ENCODE data around the gene MED13L.

The MED13L gene

DNA sequence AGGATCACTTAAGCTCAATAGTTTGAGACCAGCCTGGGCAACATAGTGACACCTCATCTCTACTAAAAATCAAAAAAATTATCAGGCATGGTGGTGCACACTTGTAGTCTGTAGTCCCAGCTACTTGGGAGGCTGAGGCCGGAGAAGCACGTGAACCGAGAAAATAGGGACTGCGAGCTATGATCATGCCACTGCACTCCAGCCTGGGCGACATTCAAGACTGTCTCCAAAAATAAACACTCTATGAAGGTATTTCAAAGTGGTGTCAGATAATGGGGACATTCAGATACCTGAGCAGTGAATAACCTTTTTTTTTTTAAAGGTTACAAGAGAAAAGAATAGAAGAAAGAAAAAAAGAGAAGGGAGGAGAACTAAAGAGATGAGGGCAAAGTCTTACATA lies 98.1 kb downstream of the MED13L start:
- DNase-seq = no peak

DNA sequence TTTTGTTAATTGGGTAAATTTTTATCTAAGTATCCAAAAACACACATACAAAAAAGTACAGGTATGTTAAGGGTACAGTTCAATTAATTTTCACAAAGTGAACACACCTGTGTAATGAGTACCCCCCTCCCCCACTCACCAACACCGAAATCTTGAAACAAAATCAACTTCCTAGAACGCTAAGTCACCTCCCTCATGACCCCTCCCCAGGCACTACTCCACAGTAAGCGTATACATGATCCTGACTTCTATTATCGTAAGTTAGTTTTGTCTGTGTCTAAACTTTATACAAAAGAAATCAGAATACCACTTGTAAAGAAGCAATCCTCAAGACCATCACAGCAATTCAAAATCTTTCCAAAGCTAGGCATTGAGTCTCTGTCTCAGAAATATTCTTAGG lies 100.5 kb downstream of the MED13L start:
- DNase-seq = no peak

DNA sequence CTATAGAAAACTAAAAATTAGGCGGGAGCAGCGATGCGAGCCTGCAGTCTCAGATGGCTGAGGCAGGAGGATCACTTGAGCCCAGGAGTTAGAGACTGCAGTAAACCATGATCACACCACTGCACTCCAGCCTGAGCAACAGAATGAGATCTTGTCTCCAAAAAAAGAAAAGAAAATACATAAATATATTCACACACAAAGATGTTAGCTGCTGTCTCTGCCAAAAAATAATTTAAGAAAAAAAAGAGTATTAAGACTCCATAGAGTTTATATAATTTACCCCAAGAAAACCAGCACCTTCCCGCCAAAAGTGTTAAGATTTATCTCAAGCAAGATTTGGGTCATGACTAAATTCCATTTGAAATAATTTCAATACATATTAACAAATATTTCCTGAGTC lies 102.6 kb downstream of the MED13L start:
- DNase-seq = no peak

DNA sequence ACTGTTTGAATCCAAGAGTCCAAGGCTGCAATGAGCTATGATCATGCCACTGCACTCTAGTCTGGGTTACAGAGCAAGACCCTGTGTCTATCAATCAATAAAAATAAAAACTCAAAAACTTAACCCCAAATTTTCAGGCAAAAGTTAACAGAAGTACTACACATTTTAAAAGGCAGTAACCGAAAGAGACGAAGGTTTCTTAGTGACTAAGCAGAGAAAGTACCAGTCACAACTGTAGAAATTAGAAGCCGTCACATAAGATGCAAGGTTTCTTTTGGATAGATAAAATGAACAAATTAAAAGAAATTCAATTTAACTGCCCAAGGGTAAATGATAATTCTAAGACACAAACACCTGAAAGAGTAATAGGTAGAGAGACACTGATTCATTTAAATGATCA lies 103.5 kb downstream of the MED13L start:
- peak in 1 of 5 donors; percentile 40 for DNase-seq

DNA sequence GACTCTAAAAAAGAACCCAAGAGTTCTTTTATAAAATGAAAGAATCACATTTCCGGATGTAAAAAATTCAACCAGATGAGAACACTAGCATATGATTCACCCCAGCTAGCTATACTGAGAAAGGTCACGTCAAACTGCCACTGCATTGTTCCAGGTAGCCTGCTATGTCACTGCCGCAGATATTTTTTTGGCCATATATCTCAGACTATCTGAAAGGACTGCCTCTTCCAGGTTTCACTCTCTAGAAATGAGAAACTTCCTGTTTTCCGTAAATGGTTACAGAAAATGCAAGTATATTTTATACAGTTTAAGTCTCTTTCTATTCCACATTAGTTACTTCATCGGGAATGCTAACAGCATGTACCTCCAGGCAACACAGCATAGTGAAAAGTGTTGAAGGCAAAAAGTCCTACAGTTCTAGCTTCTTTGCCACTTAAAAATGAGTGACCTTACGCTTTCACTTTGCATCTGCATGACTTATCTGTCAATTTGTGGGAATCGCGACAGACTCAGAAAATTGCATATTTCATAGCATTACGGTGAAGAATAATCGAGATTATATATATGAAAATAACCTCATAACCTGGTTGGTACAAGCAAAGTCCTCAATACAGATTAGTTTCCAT lies 105.2 kb downstream of the MED13L start:
- DNase-seq = peak in 1 of 5 donors; percentile 82

DNA sequence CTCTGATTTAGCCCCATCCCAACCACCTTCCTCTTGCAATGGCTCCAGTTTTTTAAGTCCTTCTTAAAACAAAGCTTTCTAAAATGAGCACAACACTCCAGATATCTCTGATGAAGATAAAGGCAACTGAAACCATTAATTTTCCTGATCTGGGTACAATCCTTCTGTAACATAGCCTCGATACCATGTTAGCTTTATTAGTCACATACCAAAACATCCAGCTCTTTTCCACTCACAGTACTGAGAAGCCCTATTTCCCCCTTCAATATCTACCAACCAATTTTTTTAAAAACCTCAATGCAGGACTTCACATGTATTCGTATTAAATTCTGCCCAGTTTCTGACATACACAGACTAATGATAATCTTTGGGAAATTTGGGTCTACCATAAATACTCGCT lies 105.9 kb downstream of the MED13L start:
- no peak for DNase-seq

DNA sequence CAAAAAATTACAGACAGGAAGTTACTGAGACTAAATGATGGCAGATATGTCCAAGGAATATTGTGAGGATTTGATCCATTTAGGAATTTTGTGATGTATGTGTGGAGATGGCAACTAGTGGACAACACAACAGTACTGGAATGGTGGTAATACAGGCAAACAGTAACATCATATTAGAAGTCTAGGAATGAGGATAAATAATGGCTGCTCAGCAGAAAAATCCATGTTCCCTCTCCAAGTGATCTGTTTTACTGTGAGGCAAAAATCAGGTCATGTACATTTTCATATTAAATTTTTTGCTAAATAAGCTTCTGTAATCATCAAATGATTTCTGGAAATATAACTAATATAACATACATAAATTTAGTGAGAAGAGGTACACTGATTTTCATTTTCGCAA lies 108.4 kb downstream of the MED13L start:
- no peak for DNase-seq

DNA sequence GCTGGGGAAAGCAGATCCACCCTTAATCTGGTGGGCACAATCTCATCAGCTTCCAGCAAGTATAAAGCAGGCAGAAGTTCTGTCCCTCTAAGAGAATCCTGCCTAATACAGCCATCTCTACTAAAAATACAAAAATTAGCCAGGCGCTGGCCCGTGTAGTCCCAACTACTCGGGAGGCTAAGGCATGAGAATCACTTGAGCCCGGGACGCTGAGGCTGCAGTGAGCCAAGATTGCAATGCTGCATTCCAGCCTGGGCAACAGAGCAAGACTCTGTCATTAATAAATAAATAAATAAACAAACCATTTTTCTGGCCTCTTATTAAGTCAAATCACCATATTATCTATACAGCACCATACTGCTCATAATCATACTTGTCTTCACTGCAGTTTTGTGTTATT lies 111.2 kb downstream of the MED13L start:
- no peak for DNase-seq

DNA sequence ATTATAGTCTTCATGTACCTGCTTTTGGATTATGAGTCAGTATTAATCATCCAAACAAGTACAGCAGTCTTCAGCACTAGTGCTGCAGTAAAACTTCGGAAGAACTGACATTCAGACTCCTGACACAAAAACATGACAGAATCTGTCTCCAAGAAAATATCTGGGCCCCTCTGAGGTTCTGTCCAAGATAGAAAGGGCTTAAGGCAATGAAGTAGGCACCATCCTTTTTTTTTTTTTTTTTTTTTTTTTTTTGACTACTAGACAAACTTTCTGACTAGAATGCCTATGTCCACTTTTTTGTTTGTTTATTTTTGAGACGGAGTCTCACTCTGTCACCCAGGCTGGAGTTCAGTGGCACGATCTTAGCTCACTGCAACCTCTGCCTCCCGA lies 112.5 kb downstream of the MED13L start:
- DNase-seq = no peak

DNA sequence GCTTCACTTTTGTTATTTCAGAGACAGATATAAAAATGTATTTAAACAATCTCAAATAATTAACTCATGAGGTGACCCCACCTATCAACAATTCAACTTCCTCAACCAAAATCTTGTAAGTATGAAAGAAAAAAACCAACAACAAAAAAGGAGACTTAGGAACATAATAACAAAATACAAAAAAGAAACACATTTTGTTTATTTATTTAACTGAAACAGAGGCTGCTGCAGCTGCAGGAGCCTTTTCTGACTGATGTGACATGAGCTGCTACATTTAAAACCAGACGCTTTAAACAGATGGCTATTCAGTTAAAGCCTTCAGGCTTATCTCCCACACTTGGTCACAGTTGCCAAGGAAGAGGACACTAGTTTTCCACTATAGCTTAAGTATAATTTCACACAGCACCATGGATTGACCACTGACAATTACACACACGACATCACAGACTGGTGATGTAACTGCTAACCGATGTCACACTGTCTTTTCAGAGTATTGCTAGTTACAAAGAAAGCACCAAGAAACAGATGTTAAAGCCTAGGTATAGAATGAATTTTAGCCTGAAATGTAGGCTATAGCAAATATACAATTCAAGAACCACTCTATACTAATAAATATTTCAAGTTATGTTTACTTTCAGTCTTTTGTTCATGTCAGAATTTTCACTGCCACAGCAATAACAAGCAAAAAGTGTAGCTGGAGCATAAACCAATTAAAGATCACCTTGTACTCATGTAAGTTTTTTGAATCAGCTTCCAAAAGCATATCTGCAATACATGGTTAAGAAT lies 113.0 kb downstream of the MED13L start:
- DNase-seq = no peak

DNA sequence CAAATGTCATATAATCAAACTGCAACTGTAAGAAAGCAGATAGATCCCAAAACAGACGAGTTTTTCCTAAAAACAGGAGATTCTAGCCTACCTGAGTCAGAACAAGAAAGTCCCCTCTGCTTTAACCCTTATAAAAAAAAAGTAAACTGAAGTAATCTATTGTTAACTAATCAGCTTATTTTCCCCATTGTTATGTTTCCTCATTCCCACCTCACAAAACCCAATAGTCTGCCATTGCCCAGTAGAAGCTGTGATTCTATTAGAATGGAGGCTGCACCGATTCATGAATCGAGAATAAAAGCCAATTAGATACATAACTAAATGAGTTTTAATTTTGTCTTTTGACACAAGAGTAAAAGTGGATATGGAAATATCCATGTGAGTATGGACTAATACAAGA lies 115.4 kb downstream of the MED13L start:
- no peak for DNase-seq

DNA sequence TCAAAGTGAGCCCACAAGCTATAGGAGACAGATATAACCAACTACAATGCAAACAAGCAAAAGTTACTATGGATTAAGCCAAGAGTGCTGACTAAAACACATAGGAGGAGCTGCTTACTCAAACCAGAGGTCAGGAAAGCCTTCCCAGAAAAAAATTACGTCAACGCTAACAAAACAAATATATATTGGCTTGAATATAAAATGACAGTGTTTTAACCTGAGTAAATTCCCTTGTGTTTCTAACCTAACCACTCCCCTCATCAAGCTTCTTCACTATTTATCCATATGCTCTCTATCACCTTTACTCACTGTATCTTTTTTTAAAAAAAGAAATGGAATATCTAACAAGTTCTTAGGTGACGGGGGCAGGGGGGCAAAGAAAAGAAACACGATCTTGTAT lies 115.9 kb downstream of the MED13L start:
- no peak for DNase-seq

DNA sequence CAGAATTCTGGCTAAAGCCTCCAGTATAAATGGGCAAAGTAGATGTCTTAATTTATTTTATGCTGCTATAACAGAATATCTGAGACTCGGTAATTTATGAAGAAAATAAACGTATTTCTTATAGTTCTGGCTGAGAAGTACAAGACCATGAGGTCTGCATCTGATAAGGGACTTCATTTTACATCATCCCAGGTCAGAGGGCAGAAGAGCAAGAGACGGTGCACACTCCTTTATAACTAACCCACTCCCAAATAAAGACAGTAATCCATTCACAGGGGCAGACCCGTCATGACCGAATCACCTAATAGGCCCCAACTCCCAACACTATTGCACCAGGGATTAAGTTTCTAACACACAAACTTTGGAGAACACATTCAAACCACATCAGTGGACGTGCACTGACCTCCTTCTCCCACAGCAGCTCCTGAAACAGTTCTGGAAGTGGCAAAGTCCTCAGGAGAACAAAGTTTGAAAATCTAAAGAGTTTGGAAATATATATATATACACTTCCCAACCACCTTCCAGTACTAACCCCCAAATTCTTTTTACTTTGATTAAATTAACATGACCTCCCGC lies 116.5 kb downstream of the MED13L start:
- no peak for DNase-seq

DNA sequence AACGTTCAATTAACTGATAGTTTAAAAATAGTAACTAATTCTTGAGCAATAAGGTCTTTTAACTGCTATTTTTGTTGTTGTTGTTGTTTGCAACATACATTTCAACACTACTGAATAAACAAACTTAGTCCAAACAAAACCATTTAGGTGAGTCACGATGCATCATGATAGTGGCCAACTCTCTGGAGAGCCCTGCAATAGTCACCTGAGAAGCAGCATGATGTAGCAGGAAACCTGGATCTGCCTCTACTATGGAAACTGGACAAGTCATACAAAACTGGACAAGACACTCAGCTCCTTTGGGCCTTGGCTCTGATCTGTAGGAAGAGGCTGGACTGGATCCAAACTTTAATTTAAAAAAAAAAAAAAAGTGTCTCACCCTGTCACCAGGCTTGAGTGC lies 117.3 kb downstream of the MED13L start:
- DNase-seq = no peak

DNA sequence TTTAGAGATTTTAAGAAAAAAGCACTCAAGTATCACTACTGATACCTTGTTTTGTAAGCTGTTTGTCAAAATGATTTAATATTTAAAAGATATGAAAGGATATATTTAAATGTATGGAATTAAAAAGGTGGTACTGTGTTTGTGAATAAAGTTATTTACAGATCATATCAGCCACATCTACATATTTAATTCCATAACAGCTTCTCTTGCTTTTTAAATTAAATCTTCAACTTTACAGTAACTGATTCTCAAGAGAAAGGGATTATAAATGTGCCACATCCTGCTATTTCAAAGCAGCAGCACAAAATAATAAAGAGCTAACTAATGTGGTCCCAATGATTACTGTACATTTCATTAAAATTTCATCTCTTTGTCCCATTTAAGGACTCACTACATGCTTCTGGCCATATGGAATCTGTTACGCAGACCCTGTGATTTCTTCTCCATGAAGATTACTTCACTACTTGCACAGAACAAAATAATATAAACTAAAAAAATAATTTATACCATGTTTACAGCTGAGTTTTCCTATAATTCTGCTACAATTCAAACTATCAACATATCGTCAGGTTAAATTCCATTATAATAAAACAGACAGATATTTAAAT lies 117.8 kb downstream of the MED13L start:
- DNase-seq = no peak

DNA sequence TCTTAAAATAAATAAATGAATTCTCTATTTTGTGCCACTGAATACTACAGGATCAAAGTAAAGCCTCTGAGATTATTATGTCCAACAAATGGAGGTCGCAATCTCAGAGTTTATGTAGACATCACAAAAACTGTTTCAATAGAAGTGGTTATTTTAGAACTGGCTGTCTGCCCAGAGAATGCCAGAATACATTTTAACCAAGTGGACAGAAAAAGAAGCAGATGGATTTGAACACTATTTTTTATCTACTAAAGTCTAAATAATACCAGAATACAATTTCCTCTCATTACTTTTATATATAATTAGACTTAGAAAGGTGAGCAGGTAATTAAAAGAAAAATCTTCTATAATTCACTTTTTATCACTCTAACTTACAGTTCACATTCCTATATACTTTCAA lies 118.3 kb downstream of the MED13L start:
- DNase-seq = no peak

DNA sequence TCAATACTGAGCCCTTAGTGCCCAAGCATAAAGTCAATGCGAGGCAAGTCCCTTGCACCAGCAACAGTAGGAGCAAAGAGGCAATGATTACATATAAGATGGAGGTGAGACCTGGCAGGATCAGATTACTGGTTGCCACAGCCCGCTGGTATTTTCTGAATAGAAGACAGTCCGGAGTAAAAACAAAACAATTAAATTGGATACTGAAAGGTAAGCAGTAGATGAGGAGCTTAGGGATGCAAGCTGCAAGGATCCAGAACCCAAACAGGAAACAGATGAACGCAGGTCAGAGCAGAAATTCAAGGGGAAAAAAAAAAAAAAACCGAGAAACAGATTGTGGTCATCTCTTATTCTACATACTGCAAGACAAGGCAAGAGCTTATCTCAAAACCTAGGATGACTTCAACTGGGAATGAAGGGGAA lies 119.6 kb downstream of the MED13L start:
- no peak for DNase-seq

DNA sequence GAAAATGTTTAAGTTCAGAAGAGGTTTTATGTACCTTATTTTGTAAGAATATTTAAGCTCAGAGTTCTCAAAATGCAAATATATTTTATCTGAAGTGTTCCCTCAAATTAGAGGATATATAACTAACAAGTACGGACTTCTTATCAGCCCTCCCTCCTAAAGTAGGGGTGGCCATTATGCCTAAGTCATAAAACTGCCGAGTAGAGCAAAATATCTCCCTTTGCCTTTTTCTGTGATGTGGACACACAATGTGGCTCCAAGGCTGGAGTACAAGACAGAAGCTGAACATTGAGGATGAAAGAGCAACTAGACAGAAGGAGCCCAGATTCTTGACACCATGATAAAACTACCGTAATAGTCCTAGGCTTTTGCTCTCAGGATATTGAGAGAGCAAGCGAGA lies 120.9 kb downstream of the MED13L start:
- no peak for DNase-seq

DNA sequence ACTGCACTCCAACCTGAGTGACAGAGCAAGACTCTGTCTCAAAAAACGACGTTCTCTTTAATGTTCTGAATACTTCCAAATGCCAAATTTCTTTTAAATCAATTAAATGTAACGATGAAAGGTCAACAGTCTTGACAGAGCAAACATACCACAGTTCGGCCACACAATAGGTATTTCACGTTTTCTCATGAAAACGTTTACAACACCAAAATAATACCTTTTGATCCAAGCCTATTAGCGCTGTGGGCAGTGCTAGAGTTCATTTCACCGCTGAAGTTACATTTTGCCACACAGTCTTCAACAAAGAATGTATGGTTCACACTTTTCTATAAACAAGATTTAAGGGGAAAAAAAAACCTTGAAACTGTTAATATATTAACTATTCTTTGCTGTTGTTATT lies 122.1 kb downstream of the MED13L start:
- DNase-seq = no peak

DNA sequence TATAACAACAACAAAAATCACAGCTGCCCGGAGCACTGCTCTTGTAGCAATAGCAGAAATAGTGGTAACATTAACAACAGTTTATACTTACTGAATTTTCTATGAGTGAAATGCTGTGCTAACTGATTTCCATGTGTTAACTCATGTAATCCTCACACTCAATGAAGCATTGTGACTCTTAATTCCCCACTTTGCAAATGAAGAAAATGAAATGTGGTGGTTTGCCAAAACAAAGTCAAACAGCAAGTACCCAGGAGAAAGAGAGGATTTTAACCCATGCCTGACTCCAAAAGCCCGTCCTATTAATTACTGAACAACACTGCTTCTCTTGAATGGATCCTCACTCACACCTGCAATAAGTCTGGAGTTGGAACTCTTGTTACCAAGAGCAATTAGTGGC lies 123.5 kb downstream of the MED13L start:
- no peak for DNase-seq

DNA sequence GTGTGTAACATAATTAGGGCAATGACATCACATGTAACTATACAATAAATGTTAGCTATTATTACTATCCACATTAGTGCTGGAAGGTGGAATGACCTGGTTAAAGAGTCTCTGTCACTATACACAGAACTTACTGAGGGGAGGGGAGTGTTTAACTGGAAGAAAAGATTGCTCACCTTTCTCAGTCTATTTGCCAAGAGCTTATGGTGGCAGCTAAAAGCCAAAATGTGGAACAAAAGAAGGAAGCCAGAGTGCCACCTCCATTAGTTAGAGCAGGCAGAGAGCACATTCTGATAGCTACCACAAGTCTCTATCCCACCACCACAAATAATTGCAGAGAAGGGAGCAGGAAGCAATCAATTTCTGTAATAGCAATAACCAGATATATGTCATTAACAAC lies 124.4 kb downstream of the MED13L start:
- no peak for DNase-seq

DNA sequence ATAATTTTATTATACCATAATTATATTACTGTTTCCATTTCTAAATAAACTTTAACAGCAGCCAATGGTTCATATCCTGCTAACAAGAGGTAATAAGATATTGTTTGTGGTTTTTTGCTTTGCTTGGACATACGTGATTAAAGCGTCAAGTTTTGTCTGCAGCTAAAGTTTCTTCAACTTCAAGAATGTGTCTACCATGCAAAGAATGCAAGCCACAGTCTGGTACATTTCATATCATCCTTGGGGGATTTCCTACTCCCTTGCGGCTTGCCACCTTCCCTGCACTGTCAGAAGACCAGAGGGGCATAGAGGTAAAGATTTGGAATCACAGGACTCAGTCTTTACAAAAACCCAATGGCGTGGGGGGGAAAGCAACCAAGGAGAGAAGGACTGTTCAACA lies 125.2 kb downstream of the MED13L start:
- no peak for DNase-seq

DNA sequence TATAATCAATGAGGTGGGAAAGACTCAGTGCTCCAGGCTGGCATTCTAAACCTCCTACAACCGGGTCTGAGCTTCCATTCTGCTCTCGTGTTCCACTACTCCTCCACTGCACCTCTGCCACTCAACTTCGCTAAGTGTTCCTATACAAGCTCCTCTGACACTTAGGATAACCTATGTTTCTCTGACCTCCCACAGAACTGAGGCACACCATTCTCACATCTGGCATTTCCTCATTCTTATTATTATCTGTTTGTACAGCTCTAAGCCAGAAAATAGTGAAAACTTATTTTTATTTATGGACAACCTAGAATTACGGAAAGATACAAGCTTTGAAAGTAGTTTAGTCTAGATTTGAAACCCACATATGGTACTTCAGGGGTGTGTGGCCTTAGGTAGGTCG lies 127.0 kb downstream of the MED13L start:
- DNase-seq = no peak

DNA sequence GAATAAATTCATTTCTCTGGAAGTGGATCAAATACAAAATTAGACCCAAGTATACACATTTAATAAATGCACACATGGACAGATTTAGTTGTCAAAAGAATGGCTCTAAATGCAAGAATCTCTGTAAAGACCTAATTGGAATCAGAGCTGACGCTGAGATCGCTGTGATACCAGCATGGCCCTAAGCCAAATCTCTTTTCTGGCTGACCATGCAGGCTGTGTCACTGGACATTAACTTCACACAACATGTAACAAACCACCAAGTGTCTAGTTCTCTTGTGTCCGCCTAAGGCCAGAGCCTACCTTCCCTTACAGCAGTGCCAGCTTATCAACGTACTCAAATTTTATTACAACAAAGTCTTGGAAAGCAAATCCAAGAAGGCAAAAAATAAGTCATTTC lies 127.5 kb downstream of the MED13L start:
- no peak for DNase-seq

Data from T-helper 1 cell (primary cell).